Measurements from ENCODE around the gene ANXA6.

Gene ANXA6

DNA sequence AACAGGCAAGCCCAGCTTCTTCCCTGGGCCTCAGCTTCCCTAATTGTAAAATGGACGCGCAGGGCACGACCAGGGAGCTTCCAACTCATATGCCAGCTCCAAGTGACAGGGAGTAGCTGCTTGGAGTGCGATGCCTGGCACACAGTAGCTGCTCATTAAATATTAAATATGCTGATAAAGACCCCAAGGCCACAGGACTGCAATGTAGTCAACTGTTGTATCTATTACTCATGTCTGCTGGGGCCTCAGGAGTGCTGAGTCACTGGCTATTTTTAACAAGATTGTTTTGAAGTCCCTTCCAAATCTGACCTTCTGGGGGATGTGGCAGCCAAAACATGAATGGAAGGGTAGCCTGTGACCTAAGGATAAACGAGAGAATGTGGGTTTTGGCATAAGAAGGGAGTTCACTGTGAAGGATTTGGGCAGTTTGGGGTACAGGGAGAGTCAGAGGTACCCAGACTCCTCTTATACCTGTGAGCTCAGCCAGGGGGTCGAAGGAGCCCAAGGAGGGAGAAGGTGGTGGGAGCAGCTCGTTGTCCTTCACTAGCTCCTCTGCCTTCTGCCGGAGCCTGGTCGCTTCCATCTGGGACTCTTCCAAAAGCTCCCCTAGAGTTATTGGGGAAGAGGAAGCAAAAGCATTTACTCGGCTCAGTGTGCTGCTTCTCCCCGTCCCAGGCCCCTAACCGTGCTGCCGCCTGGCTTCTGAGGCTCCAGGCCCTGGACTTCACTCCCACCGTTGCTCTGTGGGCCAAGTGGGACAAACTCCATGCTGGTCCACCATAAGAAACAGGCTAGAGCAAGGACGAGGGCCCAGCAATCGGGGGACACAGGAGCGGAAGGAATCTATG is 94.2 kb downstream of the ANXA6 start:
- H3K4me3 ChIP-seq (ENCODE audit: low read length): no peak overlapping the region
- peaks cover 98% of the 10 kb centered on the region for H3K4me1 ChIP-seq (ENCODE audit: low read length)
- peaks cover 59% of the 10 kb centered on the region for H4K20me1 ChIP-seq (ENCODE audit: insufficient read depth, low read length)

DNA sequence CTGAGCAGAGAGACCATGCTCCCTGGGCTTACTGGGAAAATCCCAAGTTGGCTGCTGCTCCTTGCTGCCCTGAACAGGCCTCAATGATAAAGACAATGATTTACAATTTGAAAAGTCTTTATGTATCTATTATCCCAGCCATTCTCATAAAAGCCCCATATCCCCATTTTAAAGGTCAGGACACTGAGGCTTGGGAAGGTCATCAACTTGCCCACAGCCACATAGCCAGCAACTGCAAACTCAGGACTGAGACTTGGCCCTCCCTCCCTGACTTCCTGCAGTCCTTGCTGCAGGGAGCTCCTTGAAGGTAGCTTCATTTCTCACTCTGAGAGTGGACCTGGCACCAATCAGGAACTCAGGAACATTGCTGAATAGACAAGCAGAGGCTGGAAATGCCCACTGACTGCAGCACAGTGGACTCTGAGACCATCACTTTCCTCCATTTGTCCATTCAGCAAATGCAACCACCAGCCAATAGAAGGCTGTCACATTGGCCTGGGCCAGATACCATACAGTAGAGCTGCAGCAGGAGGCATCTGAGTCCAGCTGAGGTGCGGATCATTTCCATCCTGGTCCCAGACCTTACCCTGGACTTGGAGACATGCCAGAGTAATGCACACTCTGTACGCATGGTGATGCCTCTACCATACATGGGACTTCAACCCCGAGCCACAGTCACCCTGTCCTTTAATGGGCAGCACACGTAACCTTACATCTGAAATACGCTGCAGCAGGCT is 95.0 kb downstream of the ANXA6 start:
- Histone ChIP-seq H3K4me1 (ENCODE audit: low read length) (peaks cover 94% of the 10 kb centered on the region), H3K36me3 (replicated peaks; ENCODE audit: low read depth, low read length) (peaks cover 72% of the 10 kb centered on the region), H4K20me1 (ENCODE audit: insufficient read depth, low read length) (peaks cover 54% of the 10 kb centered on the region), H3K9ac (ENCODE audit: low read length) (no peak overlapping the region), H3K79me2 (ENCODE audit: low read length) (peaks cover 86% of the 10 kb centered on the region), H3K4me2 (ENCODE audit: low read length) (no peak overlapping the region), H2AFZ (ENCODE audit: low read depth, low read length) (no peak overlapping the region), H3K27ac (ENCODE audit: low read length) (peak overlapping the region; percentile 99), H3K9me3 (ENCODE audit: insufficient read depth, low read length) (no peaks in the 10 kb centered on the region), H3K4me3 (ENCODE audit: low read length) (no peak overlapping the region), H3K27me3 (ENCODE audit: low read depth, low read length) (no peaks in the 10 kb centered on the region)
- TF ChIP-seq, protein P1, sequence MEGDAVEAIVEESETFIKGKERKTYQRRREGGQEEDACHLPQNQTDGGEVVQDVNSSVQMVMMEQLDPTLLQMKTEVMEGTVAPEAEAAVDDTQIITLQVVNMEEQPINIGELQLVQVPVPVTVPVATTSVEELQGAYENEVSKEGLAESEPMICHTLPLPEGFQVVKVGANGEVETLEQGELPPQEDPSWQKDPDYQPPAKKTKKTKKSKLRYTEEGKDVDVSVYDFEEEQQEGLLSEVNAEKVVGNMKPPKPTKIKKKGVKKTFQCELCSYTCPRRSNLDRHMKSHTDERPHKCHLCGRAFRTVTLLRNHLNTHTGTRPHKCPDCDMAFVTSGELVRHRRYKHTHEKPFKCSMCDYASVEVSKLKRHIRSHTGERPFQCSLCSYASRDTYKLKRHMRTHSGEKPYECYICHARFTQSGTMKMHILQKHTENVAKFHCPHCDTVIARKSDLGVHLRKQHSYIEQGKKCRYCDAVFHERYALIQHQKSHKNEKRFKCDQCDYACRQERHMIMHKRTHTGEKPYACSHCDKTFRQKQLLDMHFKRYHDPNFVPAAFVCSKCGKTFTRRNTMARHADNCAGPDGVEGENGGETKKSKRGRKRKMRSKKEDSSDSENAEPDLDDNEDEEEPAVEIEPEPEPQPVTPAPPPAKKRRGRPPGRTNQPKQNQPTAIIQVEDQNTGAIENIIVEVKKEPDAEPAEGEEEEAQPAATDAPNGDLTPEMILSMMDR (IDR thresholded peaks at IDR 0.05; ENCODE audit: low read depth, low read length): no peak
- no peak for TF ChIP-seq EZH2phosphoT487 (IDR thresholded peaks at IDR 0.05; ENCODE audit: low read depth)

More for the DNA sequence above, 94.2 kb downstream of the ANXA6 start:
- H3K36me3 ChIP-seq (replicated peaks; ENCODE audit: low read depth, low read length): peaks cover 73% of the 10 kb centered on the region
- no peak overlapping the region for H3K9ac ChIP-seq (ENCODE audit: low read length)
- H3K79me2 ChIP-seq (ENCODE audit: low read length): peaks cover 86% of the 10 kb centered on the region
- 0 out of 2 replicates have a peak overlapping the region, but pooled peaks have one; percentile 22 for H3K27ac ChIP-seq (ENCODE audit: low read length)
- no peak overlapping the region for H2AFZ ChIP-seq (ENCODE audit: low read depth, low read length)
- H3K9me3 ChIP-seq (ENCODE audit: insufficient read depth, low read length): no peaks in the 10 kb centered on the region
- no peak overlapping the region for H3K4me2 ChIP-seq (ENCODE audit: low read length)
- H3K27me3 ChIP-seq (ENCODE audit: low read depth, low read length): no peaks in the 10 kb centered on the region
- TF ChIP-seq EZH2phosphoT487 (IDR thresholded peaks at IDR 0.05; ENCODE audit: low read depth): no peak
- TF ChIP-seq, protein P1 (IDR thresholded peaks at IDR 0.05; ENCODE audit: low read depth, low read length): no peak

- peak overlapping the region; percentile 66 for H3K9ac ChIP-seq (ENCODE audit: low read length)
- H3K36me3 ChIP-seq (replicated peaks; ENCODE audit: low read depth, low read length): peaks cover 78% of the 10 kb centered on the region
- H3K4me2 ChIP-seq (ENCODE audit: low read length): peak overlapping the region; percentile 75
- peak overlapping the region; percentile 21; the same call in 1 of the 2 replicates for H3K4me3 ChIP-seq (ENCODE audit: low read length)
- peaks cover 50% of the 10 kb centered on the region for H4K20me1 ChIP-seq (ENCODE audit: insufficient read depth, low read length)
- H2AFZ ChIP-seq (ENCODE audit: low read depth, low read length): no peak overlapping the region
- H3K27ac ChIP-seq (ENCODE audit: low read length): peak overlapping the region; percentile 99
- TF ChIP-seq EZH2phosphoT487 (IDR thresholded peaks at IDR 0.05; ENCODE audit: low read depth): no peak
- TF ChIP-seq, protein P1 (IDR thresholded peaks at IDR 0.05; ENCODE audit: low read depth, low read length): no peak
- H3K79me2 ChIP-seq (ENCODE audit: low read length): peaks cover 84% of the 10 kb centered on the region
- H3K27me3 ChIP-seq (ENCODE audit: low read depth, low read length): no peaks in the 10 kb centered on the region
- peaks cover 82% of the 10 kb centered on the region for H3K4me1 ChIP-seq (ENCODE audit: low read length)
- H3K9me3 ChIP-seq (ENCODE audit: insufficient read depth, low read length): no peaks in the 10 kb centered on the region
Measured at GRCh38 chr5:151060742-151061141, 96.8 kb downstream of the ANXA6 start.

All from OCI-LY3 (cell line).